HT1080 (cell line): ENCODE measurements around the gene ZNF804A. TPM values are rescaled to one million over a fixed set of nuclear protein-coding genes. Genes with fewer than 3 reads are reported as not detected.

Experiments
- DNase-seq: peaks from one replicate; pipeline ENCODE4 v3.0.0-alpha.2; 2015; ENCODE audit warnings: low read depth
- total RNA-seq: library from RNA; depleted of rRNA; stranded (reverse); fragments of >200 nt; shearing (Covaris generic); gene quantifications from 2 replicates; pipeline ENCODE4 v1.2.3, GENCODE V29; 2014

ZNF804A gene
- total RNA-seq, 1 experiment from 2014 or later, result 0.55 TPM

GRCh38 chr2:184927040-184927439 is 328.7 kb downstream of the ZNF804A start:
- DNase-seq, result no peak

GRCh38 chr2:184936761-184937160 is 338.4 kb downstream of the ZNF804A start:
- DNase-seq, result no peak

GRCh38 chr2:184938221-184938985 is 340.1 kb downstream of the ZNF804A start:
- DNase-seq, result no peak

- no peak for DNase-seq
Measured at GRCh38 chr2:184945326-184945725, 347.0 kb downstream of the ZNF804A start.

GRCh38 chr2:184945824-184946223 is 347.5 kb downstream of the ZNF804A start:
- no peak for DNase-seq

GRCh38 chr2:184956856-184957255 is 358.5 kb downstream of the ZNF804A start:
- DNase-seq, result no peak

- DNase-seq, result no peak
Measured at GRCh38 chr2:184971546-184972068, 373.3 kb downstream of the ZNF804A start.
